GM18870 (cell line): ENCODE data around the gene DLG2.
"Not testable (repeated sequence)": the region's sequence is repeated elsewhere in the genome, so short reads cannot be mapped to it uniquely, and the experiment has no call there.

ENCODE experiments used
- ATAC-seq: cut with Tn5 transposase; IDR thresholded peaks from one replicate; pipeline ENCODE4 v1.9.1; 2021; ENCODE audit warnings: moderate library complexity; ENCODE audit not compliant: unreplicated experiment

The DLG2 gene

GRCh38 chr11:85347291-85347690 lies 279.9 kb downstream of the DLG2 start:
- no peak for ATAC-seq

GRCh38 chr11:85346484-85346883 lies 280.7 kb downstream of the DLG2 start:
- ATAC-seq, result no peak

- ATAC-seq, result peak; percentile 53
These were observed 286.3 kb downstream of the DLG2 start for GRCh38 chr11:85340846-85341245.

DNA sequence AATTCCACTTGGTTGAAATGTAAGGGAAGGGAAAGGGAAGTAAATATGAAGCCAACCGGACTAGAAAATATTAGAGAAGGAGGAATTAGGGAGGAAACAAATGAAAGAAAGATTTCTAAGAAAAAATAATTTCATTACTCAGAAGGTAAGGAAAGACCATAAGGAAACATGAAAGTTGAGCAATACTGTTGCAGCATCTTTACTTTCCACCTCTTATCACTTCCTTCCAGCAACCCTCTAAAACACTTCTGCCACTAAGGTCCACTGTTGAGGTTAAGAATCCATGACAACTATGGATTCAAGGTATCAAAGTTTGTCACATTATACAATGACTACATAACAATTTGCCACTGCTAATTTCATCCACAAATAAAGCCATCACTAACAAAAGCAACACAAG lies 308.6 kb downstream of the DLG2 start:
- ATAC-seq, result no peak

DNA sequence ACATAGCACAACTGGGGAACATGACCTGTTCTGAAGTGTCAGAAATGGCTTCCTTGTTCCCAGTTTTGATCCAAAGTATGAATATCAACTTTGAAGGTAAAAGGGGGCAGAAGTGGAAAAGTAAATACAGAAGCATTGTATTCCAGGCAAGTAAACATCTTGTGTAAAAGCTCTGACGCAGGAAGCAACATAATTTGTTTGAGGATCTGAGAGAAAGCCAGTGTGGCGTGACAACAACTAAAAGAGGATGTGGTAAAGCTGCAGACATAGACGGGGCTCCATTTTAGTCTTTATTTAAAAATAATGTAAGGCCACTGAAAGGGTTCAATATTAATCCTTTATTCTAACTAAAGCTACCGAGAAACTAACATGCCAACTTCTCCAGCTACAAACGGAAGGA lies 310.2 kb downstream of the DLG2 start:
- ATAC-seq, result peak; percentile 98

DNA sequence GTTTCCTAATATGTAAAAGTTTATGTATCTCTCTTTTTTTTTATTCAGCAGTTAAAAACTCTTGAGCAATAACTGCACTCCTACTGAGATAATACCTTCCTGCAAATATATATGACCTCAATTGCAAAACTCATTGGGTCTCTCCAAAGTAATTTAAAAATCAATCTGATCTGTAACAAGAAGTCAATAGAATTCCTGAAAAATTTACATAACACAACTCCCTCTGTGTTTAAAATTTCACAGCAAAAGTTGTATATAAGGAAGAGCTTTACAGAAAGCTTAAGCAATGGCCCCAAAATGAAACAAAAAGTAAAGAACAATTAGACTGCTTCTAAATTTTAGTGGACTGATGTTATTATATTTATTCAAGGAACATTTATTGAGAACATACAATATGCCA lies 313.4 kb downstream of the DLG2 start:
- ATAC-seq, result no peak

DNA sequence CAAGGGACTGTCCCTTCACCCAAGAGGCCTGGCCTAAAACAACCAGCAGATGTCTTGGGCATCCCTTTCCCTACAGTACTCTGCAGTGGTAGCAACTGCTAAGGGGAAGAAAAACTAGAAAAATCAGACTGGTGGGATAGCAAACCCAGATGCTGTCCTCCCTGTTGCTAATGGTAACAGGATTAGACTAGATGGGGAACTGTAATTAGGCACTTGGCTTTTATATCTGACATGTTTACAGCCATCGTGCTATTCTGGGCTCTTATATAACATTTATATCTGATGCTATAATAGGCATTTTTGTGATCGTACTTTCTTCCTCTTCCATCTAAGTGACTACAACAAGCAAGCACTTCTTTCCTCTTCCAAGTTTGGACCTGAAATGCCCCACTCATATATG lies 316.7 kb downstream of the DLG2 start:
- no peak for ATAC-seq

GRCh38 chr11:85307366-85307765 lies 319.8 kb downstream of the DLG2 start:
- no peak for ATAC-seq

GRCh38 chr11:85301895-85302678 lies 325.1 kb downstream of the DLG2 start:
- no peak for ATAC-seq

GRCh38 chr11:85299258-85299942 lies 327.7 kb downstream of the DLG2 start:
- ATAC-seq, result no peak

GRCh38 chr11:85295694-85296271 lies 331.4 kb downstream of the DLG2 start:
- ATAC-seq, result no peak

- no peak for ATAC-seq
These were observed 345.6 kb downstream of the DLG2 start for GRCh38 chr11:85281550-85281949.

DNA sequence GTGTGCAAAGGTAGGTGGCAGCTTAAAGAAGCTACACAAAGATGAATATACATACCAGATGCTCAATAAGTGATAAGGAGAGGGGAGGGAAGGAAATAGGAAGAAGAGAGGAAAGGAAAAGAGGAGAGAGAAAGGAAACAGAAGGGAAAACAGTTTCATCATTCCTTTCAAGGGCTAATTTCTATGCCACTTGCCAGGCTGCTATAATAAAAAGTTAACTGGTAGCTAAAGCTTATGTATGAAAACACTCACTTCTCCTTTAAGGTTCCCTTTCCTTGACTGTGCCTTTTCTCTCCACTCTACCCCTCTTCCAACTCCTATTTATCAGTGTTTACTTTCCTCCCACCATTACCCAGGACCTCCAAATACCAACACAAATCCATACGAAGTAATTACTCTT lies 347.9 kb downstream of the DLG2 start:
- no peak for ATAC-seq

GRCh38 chr11:85277693-85278092 lies 349.5 kb downstream of the DLG2 start:
- ATAC-seq, result no peak

GRCh38 chr11:85276332-85276731 lies 350.8 kb downstream of the DLG2 start:
- no peak for ATAC-seq

- not testable (repeated sequence) for ATAC-seq
These were observed 356.8 kb downstream of the DLG2 start for GRCh38 chr11:85270315-85270714.

DNA sequence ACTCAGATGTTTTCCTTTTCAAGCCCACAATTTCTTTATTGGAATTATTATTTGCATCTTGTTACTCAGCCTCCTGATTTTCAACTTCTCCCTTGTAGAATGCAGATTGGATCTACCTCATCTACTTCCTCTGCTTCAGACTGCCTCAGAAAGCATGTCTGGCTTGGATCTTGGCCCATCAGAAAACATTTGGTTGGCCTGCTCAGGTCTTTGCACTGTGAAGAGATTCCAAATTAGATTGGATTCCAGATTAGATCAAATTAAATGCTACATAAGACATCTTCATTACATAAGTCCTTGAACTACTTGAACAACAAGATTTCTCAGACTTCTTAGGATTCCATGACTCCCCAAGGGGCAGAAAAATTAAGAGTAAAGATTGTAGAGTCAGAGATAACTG lies 358.0 kb downstream of the DLG2 start:
- no peak for ATAC-seq

- ATAC-seq, result no peak
These were observed 360.5 kb downstream of the DLG2 start for GRCh38 chr11:85266646-85267045.

DNA sequence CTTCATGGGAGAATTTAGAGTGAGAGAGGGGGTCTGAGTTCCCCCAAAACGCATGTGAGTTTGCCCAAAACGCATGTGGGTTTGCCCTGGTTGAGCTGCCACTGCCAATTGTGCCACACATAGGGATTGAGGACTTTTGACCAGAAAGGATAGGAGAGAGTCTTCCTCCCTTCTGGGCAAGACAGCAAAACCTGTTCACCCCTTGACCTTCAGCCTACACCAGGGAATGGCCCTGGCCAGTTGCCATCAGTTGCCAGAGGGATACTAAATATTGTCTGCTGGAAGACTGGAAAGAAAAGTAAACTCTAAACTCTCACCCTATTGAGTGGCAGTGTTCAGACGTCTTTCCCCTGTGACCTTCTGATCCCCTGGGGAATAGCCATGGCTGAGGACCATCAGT lies 363.8 kb downstream of the DLG2 start:
- no peak for ATAC-seq

DNA sequence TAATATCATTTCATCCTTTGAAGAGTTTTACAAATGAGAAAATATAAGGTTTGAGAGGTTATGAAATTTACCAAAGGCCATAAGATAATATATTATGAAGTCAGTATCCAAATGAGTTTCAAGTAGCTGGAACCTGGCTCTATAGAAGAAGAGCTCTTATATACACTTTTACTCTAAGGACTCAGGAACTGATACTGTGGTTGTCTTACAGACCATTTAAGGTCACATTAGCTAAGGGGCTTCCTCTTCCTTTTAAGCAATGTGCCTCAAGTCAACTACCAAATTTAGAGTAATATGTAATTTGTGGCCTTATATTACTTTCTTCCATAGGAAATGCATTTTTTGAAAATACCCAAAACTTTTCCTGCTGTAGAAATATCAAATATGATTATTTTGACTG lies 369.3 kb downstream of the DLG2 start:
- ATAC-seq, result no peak

DNA sequence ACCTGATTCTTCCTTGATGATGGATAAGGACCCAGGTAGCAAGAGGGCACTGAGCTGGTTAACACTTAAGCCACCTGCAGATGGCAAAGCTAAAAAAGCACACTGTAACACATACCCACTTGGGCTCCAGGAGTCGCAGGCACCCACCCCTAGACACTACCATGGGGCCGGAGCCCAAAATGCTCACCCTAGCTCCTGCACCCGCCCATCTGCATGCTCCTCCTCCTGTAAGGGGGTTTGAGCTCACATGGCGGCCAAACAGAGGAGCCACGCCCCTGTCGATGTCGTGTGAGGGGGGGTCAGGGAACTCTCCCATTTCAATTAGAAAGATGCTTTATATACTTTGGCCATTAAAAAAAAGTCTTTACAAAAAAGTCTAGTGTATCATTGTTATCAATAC lies 370.7 kb downstream of the DLG2 start:
- no peak for ATAC-seq

- no peak for ATAC-seq
These were observed 377.7 kb downstream of the DLG2 start for GRCh38 chr11:85249482-85249881.
